ENCODE results near the gene WRNIP1.
A peak's percentile ranks its signal among the peaks of the same experiment; 100 is the strongest.

The WRNIP1 gene

DNA sequence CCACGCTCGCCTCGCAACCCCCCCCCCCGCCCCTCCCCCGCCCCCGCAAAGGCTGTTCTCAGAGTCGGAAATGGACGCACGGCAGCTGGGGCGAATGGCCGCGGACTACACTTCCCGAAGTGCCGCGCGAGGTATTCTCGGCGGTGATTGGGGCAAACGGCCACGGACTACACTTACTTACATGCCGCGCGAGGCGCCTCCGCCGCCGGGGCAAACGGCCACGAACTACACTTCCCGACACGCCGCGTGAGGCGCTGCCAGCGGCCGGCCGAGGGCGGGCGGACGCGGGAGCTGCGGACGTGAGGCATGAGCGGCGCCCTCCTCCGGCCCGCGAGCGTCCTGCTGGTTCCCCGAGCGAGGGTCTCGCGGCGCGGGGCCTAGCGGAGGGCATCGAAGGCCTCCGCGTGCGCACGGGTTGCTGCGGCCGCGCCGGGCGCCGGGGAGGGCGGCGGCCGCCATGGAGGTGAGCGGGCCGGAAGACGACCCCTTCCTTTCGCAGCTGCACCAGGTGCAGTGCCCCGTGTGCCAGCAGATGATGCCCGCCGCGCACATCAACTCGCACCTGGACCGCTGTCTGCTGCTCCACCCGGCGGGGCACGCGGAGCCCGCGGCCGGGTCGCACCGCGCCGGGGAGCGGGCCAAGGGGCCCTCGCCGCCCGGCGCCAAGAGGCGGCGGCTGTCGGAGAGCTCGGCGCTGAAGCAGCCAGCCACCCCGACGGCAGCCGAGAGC lies at the start of gene WRNIP1:
Gene WRNIP1, plus strand, starts transcription at position 228 of the 730 bp plus-strand sequence. Its CDS starts 230 bp downstream, at position 458.
- peak; percentile 99 for DNase-seq (ENCODE audit: low spot score)

DNA sequence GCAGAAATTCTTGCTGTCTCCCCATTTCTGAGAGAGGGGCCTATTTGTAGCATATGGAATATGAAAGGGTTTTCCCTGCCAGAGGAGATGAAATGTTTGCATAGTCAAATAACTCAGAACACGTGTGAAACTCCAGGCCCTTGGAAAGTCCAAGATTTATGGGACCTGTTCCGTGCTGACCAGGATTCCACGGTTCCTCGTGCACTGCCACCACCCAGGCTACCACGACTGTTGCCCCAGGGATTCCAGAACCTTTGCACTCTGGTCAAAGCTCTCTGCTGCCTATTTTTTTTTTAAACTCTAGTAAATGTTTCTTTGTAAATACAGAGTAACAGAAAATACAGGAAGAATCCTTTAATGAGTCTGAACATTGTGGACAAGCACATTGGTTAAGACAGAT lies 49.5 kb upstream of the WRNIP1 start:
- DNase-seq (ENCODE audit: low spot score), result no peak

DNA sequence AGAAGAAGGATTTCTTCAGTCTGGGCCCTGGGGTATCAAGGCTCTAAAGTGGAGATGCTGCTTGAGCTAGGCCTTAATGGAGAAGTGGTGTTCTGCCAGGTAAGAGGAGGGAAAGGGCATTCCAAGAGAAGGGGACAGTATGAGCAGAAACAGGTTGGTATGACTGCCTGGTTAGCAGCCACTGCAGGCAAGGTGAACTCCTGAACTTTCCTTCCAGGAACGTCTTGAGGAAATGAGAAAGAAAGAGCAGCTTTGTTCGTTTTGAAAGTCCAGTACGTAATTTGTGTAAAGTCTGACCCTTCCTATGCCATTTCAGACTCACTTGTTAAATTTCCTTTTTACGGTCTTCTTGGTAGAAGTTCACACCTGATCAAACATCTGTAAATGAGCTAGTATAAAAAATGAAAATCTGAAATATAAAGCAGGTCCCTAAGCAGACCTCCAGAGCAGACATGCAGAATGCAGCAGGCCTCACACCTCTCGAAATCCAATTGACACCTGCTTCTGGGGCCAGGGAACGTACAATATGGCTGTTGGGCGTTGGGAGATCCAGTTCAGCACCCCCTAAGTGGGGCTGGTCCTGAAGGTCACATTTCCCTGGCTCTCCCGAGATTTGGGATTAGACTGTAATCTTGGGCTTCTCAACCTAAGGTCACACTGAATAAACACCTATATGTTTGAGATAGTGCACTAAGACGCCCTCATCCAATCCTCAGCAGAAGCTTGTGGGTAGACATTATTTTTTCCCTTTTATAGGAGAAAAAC lies 48.1 kb upstream of the WRNIP1 start:
- DNase-seq (ENCODE audit: low spot score), result no peak

DNA sequence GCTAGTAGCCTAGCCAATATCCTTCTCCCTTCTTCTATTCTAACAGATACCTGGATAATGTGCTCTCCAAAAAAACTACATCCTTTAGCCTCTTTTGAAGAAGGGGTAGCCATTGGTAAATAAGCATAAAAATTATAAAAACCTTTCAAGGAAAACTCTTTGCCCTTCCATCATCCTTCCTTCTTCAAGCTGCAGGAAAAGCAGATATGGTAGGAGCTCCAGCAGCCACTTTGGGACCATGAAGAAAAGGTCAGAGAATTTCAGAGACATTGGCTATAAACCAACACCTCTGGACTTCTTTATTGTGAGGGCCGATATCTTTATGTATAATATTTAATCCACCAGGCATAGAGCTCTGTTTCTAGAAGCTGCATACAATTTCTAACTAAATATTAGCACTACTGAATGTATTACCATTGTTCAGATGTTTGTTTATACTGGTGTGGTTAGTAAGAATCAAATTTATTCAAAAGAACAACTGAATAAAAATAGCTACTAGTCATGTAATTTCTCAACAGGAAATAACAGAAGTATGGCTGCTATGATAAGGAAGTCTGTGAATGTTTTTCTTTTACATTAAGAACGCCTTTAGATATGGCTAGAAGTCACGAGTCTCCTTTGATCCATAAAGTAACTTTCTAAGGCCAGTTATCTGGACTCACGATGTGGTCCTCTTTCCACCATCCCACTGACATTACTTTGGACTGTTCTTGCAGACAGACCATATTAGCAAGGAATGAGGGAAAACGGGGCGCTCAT lies 46.7 kb upstream of the WRNIP1 start:
- no peak for DNase-seq (ENCODE audit: low spot score)

DNA sequence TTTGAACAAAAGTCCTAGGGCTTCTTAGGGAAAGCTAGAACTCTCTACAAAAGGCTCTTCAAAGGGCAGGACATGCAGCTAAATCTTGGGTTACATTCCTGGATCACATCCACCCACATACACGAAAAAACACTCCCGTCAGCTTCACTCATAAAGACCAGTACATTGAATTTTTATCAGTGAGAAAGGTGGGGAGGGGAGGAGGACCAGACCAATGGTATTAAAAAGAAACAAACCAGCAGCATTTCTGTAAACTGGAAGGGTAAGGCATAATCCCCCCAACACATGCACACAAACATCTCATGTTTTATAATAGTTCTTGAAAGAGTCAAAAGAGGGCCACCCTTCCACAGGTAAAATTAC lies 46.1 kb upstream of the WRNIP1 start:
- no peak for DNase-seq (ENCODE audit: low spot score)

DNA sequence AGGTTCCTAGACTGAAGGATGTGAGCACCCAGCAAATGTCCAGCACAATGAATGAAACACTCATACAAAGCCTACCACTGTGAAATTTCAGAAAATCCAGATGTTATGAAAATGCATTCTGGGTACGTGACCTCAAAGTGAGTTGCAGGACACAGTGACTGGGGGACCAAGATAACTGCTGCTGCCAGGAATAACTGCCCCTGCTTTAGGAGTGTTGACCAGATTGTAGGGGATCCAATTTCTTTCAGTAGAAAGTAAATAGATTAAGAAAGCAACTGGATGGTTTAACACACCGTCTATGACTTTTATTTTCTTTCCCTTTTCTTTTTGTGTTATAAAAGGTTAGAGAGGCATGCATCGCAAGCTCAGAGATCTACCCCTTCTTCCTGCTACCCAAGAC lies 44.0 kb upstream of the WRNIP1 start:
- no peak for DNase-seq (ENCODE audit: low spot score)

DNA sequence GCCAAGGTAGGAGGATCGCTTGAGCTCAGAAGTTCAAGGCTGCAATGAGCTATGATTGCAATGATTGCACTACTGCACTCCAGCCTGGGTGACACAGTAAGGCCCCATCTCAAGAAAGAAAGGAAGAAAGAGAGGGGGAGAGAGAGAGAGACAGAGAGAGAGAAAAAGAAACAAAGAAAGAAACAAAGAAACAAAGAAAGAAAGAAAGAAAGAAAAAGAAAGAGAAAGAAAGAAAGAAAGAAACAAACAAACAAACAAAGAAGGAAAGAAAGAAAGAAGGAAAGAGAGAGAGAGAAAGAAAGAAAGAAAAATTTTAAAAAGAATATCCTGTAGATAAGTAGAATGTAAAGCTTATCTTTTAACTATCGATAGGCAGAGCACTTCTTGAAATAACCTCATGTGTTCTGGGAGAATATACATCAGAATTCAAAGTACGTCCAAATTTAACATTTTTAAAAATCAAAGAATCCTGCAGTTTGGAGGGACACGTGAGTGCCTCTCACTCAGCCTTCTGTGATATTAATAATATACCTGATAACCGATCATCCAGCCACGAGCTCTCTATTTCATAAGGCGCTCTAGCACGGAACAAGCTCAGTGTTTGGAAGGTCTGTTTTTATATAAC lies 39.7 kb upstream of the WRNIP1 start:
- DNase-seq (ENCODE audit: low spot score), result no peak

DNA sequence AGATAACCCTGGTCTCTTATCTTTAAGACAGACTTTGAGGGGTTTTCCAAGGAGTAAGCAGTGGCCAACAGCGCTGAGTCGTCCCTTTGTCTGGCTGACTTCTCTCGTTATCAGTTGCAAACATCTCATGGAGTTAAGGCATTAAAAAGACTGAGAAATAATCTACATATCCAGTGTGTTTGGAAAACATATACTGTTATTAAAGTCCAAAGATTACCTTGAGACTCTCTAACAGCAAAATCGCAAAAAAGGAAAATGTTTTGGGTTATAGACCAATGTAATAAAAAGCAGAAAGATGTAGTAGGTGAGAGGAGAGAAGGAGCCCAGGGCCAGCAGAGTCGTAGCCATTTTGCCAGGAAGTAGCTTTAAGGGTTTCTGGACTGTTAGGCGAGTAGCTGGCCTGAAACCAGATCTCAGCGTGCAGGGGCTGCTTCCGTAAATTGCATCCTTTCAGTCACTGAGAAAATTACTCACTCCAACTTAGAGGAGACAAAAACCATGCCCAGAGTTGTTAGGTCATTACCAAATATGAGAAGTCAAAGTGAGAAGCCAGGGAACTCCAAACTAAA lies 39.1 kb upstream of the WRNIP1 start:
- DNase-seq (ENCODE audit: low spot score), result no peak

DNA sequence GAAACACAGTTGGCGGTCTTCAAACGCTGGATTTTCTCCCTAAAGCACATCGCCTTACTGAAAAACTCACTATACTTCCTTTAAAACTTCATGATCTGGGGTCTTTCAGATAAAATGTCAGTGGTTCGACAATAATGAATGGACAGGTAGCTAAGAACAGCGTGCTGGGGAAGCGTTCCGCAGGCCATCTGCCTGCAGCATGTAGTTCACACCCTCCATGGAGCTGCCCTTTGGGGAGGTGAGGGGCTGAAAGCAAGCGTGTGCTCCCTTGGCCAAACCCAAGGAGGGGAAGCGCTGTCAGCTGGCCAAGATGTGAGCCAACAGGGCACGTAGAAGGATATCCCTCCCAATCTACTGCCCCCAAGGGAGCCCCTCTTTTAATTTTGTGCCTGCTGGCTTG lies 35.3 kb upstream of the WRNIP1 start:
- DNase-seq (ENCODE audit: low spot score), result no peak

DNA sequence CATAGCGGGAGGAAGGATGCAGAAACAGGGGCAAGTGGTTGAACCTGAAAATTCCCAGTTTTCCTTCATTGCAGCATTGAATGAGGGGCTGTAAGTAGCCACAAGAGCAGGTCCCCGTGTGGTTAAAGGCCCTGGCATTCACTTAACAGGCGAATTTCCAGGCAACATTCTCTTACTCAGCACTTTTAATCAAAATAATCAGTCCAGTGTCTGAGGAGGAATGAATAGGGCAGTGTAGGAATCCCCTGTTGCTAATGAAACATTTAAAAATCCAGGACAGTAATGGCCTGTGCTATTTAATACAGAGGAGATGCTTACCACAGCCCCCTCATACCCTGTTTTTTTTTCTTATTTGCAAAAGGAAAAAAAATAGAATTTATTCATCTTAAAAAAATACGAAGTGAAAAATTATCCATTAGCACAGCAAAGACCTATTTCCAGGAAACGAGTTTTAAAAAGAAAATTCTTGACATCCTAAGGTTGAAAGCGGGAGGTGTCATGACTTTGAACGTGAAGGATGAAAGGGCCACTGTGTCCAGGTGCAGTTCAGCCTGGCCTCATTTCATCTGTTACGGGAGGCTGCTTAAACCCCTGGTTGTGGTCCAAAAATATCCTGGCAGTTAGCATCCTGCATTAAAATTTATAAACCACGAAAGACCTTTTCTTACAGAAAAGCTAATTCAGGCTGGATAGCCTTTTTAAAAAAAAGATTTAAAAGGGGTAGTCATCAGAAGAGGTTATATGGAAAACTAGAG lies 34.7 kb upstream of the WRNIP1 start:
- peak; percentile 53 for DNase-seq (ENCODE audit: low spot score)

DNA sequence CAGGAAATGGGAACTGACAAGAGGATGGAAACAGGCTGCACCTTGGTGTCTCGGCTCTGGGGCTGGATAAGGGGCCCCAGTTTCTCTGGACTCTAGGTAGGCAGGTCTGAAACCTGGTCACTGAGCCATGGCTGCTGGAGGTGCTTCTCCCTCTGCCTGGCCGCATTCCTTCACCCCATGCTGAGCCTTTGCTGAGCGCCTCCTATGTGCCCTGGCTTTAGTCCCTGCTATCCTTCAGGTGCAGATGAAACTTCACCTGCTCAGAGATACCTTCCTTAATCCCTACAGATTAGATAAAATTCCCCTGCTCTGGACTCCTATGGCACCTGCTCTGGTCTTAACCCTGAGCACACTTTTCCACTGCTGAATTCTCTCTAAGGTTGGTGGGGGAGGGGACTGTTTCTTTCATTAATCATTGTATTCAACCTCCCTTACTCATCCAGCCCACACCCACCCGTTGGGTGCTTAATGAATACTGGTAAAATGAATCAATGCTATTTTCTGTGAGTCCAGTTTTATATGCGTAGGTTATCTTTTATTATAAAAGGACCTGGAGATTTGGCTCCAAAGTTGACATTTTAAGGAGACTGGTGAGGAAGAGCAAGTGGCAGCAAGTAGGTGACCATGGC lies 33.8 kb upstream of the WRNIP1 start:
- DNase-seq (ENCODE audit: low spot score), result no peak

DNA sequence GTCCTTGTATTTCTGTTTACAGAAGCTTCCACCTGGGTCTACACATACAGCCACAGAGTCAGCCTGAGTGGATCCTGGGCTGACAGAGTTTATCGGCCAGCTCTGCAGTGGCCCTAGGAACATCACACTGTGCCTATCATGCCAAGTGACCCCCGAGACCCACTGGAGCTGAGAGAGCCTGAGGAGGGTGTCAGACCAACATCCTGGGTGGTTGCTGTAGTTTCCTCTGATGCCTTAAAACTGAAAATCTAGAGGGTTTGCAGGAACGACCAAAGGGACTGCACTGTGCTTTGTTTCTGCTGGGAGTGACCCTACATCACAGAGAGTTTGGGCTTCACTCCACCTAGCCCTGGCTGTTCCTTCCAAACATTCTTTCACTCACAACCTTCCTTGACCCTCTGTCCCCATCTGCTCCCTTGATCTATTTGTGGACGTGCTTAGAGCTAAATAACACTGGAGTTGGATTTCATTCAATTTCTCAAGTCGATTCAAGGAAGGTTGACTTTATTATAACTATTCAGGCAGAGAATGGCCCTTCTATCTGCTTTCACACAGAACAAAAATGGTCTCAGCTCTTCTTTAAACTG lies 32.6 kb upstream of the WRNIP1 start:
- no peak for DNase-seq (ENCODE audit: low spot score)

DNA sequence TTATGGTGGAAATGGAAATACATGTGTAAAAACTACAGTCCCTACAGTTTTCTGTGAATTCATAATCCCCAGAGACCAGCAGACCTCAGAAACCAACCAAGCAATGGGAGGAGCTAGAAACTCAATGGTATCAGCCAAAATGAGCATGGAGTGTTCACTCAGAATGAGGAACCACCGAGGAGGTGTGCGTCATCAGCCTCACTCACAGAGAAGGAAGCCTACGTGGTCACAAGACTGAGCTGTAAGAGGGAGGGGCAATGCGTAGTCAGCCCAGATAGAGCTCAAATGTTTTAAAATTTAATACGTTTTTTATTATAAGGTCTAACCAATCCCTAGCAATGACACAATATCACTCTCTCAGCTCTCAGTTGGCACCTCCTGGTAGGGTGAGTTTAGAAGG lies 31.9 kb upstream of the WRNIP1 start:
- DNase-seq (ENCODE audit: low spot score), result peak; percentile 59

DNA sequence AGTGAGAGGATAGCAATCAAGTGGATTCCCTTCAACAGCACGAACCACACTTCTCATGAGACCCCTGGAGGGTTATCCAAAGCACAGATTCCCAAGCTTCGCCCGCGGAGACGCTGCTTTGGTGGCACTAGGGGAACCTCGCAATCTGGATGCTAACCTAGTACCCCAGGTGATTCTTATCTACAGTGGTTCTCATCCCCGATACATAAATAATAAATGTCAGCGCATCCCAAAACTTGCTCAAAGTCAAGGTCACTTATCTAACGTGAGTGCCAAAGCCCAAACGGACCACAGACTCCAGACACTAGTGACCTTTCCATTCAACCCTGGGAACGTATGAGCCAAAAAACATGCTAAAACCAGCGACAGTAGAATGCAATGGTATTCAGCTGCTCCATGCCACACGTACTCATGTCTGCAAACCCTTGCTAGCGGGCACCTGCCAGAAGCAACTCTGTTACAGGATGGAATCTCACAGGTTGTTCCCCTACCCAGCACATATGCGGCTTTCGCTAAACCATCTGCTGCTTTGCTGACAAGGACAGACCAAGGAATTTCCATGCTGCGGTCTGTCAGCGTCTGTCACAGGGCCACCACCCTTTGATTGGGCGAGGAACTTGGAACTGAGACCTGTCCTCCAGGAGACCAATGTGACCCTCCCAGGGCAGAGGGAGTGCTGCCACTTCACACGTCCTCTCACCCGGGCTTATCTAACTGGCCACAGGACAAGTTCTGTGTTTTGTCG lies 31.3 kb upstream of the WRNIP1 start:
- no peak for DNase-seq (ENCODE audit: low spot score)

DNA sequence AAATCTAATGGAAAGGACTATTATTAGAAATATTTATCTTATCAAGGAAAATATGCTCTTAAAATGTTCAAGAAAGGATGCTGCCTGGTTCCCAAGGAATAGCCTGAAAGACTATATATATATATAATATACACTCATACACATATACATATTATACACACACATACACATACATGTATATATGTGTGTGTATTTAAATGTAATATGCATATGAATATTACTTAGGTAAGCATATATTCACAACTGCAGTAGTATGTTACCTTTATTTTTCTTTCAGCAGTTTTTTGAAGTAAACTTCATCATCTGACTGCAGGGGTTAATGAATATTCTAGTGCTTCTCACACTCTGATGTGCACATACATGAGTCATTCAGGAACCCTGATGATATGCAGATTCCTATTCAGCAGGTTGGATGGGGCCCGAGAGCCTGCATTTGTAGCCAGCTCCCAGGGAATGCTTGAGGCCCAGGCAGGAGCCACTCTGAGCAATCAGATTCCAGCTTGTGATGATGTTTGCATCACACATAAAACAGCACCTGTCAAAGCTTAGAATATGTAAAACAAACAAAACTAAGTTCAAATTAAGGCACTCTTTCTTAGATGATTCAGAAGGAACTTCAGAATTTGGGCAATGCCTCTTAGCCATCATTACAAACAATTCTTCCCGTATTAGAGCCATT lies 30.6 kb upstream of the WRNIP1 start:
- no peak for DNase-seq (ENCODE audit: low spot score)

DNA sequence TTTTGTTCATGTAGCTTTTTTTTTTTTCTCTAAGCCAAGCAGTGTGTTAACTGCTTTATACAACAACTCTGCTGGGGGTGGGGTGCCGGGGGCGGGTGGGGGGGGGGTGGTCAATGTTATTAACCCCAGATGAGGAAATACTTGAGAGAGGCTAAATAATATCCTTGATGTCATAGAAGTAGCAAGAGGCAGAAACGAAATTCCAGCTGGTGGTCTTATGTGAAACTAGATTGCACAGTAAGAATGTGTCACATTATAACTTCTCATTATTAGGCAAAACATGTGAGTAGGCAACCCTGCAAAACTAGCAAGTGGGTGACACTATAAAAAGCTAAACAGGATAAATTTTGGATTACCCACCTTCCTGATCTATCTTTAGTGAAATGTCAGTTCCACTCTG lies 27.3 kb upstream of the WRNIP1 start:
- no peak for DNase-seq (ENCODE audit: low spot score)

DNA sequence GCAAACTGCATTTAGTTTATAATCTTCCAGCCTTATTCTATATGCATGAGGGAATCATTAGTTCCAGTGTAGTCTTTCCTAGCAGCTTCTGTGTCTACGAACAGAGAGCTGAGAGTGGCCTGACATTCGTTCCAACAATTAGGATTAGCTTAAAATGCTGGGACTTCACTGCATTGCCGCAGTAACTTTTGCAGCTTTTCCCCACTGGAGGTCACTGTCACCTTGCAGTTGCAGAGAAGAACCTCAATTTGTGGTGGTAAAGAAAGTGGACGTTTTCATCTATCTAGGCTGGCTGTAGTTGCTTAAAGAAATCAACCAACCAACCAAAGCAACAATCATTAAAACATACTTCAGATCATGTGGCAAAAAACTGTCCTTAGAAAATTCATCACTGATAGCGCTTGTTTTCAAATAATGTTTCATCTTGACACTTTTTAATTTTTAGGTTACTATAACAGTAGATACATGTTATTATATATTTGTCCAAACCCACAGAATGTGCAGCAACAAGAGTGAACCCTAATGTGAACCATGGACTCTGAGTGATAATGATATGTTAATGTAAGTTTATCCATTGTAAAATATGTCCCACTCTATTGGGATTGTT lies 26.7 kb upstream of the WRNIP1 start:
- DNase-seq (ENCODE audit: low spot score), result peak; percentile 74

DNA sequence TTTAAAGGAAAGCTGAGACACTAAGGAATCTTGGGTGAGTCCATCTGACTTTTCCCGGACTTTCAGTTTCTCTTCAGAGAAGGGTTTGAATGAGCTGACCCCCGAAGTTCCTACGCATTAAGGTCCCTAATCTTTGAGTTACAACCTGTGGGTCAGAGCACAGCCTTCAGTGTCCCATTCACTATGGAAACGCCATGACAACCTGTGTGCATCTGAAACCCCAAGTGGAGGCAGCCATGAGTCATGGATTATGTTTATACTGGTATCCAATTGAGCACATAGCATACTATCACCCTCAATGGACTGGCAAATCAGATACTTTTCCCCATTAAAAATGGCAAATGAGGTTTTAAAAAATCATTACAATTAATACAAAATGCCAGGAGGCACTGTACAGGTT lies 25.9 kb upstream of the WRNIP1 start:
- DNase-seq (ENCODE audit: low spot score), result no peak

DNA sequence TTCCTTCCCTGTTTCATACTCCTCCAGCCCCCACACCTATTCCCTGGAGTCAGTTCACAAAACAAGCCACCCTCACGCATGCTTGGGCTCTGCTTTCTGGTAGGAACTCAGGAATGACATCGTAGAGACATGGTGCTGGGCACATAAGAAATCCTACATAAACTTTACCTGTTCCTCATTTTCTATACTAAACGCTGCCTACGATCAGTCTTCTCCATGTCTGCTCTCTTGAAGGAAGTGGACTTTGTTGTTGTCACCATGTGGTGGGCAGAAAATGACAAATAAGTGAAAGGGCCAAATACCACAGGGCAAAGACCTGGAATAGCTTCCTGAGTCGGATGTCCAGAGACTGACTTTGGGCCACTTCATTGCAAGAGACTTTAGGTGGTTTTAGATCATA lies 24.6 kb upstream of the WRNIP1 start:
- no peak for DNase-seq (ENCODE audit: low spot score)
